GM10248 (cell line): ENCODE data around the gene SASS6.

Experiments used
- CTCF ChIA-PET: fragments of 300-600 bp; sonication (Branson Sonifier 250); formaldehyde crosslinking; extraction: SDS; loops from one replicate; lab custom pipeline; 2021; ENCODE audit warnings: antibody characterized with exemption; lab: Yijun Ruan, JAX
- POLR2A ChIA-PET: fragments of 350-650 bp; sonication (Branson Sonifier 250); formaldehyde crosslinking; extraction: SDS; loops from one replicate; lab custom pipeline; 2020; ENCODE audit warnings: antibody characterized with exemption; lab: Yijun Ruan, JAX
- DNase-seq: peaks from one replicate; pipeline ENCODE4 v3.0.0; 2012; ENCODE audit errors: extremely low spot score
- TF ChIP-seq, protein P1 (sequence below): IDR thresholded peaks from 2 replicates; pipeline ENCODE4 v1.5.1; 2012; ENCODE audit warnings: mild to moderate bottlenecking, low read depth; ENCODE audit errors: extremely low read depth, missing control alignments, control extremely low read depth

Gene SASS6

DNA sequence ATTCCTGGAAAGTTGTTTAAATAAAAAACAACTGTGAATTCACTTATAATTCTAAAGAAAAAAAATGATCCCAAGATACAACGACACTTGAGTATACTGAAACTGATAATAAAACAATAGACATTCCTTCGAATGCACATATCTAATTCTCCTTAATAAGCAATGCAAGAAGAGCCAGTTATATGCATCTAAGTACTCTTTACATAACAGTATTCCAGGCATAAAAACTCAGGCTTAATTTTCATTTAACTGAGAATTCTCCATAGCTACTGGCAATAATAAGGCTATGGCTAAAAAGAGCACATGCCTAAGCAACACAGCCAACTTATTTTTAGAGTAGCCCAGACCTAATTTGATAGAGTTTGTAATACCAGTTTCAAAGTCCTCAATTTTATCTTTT, 31.2 kb downstream of the SASS6 start:
- ChIA-PET CTCF (no interaction called here), POLR2A (no interaction called here)
- TF ChIP-seq, protein P1, sequence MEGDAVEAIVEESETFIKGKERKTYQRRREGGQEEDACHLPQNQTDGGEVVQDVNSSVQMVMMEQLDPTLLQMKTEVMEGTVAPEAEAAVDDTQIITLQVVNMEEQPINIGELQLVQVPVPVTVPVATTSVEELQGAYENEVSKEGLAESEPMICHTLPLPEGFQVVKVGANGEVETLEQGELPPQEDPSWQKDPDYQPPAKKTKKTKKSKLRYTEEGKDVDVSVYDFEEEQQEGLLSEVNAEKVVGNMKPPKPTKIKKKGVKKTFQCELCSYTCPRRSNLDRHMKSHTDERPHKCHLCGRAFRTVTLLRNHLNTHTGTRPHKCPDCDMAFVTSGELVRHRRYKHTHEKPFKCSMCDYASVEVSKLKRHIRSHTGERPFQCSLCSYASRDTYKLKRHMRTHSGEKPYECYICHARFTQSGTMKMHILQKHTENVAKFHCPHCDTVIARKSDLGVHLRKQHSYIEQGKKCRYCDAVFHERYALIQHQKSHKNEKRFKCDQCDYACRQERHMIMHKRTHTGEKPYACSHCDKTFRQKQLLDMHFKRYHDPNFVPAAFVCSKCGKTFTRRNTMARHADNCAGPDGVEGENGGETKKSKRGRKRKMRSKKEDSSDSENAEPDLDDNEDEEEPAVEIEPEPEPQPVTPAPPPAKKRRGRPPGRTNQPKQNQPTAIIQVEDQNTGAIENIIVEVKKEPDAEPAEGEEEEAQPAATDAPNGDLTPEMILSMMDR, result no peak
- no peak for DNase-seq

DNA sequence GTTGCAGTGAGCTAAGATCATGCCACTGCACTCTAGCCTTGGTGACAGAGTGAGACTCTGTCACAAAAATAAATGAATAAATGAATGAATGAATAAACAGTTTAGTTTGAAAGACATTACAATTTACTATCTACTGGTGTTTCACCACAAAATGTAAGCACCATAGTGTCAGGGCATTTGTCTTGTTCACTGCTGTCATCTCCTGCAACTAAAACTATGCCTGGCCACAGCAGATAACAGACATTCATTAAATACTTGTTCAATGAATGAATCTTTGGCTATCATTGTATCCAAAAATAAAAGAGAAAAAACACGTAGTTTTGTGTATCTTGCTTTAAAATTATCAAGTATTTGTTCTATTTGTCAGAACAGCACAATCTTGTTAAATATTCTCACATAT, 32.5 kb downstream of the SASS6 start:
- DNase-seq, result no peak
- TF ChIP-seq, protein P1, result no peak
- POLR2A ChIA-PET, result no interaction called here
- CTCF ChIA-PET, result no interaction called here

DNA sequence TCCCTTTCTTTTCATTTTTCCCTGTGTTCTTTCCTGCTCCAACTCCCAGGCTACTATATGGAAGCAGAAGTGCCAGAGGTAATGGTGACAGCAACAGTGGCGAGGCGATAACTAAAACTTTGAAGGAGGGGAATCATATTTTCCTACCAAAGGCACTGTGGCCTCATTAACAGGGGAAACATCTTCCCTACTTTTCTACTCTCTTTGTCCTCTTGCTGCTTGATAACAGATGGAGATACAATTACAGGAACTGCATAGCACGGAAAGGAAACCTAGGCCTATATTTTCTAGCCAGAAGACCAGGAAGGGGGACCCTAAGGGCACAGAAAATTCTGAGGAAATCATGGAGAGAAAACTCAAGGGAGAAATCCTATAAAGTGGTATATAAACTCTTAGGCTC, 42.3 kb downstream of the SASS6 start:
- ChIA-PET POLR2A (interaction anchor here (0.7 kb wide), 1 partner anchor 231 kb away, joined by 4 read pairs; no protein-coding TSS in a partner anchor), CTCF (no interaction called here)
- DNase-seq, result no peak
- TF ChIP-seq, protein P1, result no peak

DNA sequence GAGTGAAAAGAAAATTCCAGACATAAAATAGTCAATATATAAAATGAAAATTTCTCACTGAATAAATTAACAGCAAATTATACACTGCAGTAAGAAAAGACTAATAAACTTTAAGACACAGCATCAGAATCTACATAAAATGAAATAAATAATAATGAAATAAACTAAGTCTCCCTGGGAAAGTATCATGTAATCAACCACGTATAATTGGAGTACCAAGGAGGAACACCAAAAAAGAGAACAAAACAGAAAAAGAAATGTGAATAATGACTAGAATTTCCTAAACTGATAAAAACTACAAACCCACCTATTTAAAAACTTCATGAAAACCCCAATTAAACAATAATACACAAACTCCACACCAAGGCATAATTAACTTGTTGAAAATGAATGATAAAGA, 43.6 kb downstream of the SASS6 start:
- ChIA-PET POLR2A (no interaction called here), CTCF (no interaction called here)
- DNase-seq, result no peak
- TF ChIP-seq, protein P1, result no peak

DNA sequence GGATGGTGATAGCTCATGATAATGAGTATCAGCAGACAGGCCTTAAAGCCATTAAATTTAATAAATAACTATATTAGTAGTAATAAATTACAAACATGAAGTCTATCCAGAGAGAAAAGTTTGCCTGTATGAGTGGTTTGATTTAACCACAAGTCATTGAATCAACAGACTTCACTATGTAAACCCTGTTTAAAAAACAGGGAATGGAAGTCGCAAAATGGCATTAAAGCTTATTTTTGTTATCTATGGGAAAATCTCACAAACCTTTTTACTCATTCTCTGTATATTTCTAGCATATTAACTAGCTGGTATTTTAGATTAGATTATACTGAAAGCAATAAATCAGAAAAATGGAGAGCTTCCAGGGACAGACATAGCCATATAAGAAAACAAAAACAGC, 45.3 kb downstream of the SASS6 start:
- no peak for DNase-seq
- TF ChIP-seq, protein P1, result no peak
- POLR2A ChIA-PET, result no interaction called here
- CTCF ChIA-PET, result interaction anchor here (1.3 to 1.6 kb wide), 3 partner anchors 12 to 50 kb away, joined by 5 to 7 read pairs (median 5); a partner anchor contains a TSS

DNA sequence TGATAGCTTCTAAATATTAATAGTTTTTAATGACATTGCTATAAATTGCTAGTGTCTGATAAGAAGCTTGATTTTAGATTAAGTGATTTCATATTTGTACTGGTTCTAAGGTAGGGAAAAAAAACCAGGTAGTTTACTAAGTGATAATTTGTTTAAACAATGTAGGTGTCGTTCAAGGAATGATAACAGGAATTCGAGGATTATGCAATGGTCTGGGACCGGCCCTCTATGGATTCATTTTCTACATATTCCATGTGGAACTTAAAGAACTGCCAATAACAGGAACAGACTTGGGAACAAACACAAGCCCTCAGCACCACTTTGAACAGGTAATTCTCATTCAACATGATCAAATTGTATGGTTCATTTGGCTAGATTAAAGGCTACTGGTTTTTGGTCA, 52.4 kb downstream of the SASS6 start:
- TF ChIP-seq, protein P1, result no peak
- CTCF ChIA-PET, result interaction anchor here (1.1 kb wide), 1 partner anchor 8 kb away, joined by 3 read pairs; no protein-coding TSS in a partner anchor
- no peak for DNase-seq
- POLR2A ChIA-PET, result no interaction called here

DNA sequence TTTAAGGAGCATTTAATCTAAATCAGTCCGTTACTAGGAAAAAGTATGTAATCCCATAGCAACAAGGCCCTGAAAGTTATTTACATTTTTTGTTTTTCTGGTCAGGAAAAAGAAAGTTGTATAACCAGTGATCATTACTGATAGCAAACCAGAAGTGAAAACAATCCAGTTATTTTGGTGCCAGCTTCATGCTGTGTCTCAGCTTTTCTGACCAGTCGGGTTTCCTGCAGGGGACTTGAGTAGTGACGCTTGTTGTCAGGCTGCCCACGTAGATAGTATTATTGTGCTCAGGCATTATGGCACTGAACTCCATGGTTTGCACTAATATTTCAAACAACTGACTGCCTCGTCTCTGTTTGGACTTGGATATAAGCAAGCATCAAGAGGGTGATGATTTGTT, 55.2 kb downstream of the SASS6 start:
- POLR2A ChIA-PET, result interaction anchor here (0.6 kb wide), 1 partner anchor 193 kb away, joined by 3 read pairs; no protein-coding TSS in a partner anchor
- peak; percentile 36 for DNase-seq
- TF ChIP-seq, protein P1, result no peak
- CTCF ChIA-PET, result no interaction called here
